HEK293 (cell line): ENCODE measurements around the gene ZFAND3.

Source experiments
- CTCF ChIA-PET: fragments of 350-600 bp; formaldehyde crosslinking; extraction: SDS; loops from one replicate; lab custom pipeline; 2021; ENCODE audit warnings: antibody characterized with exemption; lab: Yijun Ruan, JAX
- POLR2A ChIA-PET: fragments of 300-600 bp; formaldehyde crosslinking; extraction: SDS; loops from one replicate; lab custom pipeline; 2020; ENCODE audit warnings: antibody characterized with exemption, inconsistent platforms; lab: Yijun Ruan, JAX
- H3K27ac ChIP-seq: fragments of 200-500 bp; sonication (Bioruptor generic); 2 replicates; pipeline ENCODE4 v1.5.1; 2014; ENCODE audit warnings: low read depth, low read length, control low read depth, inconsistent platforms; ENCODE audit errors: extremely low read depth
- H3K36me3 ChIP-seq, 2 experiments: fragments of 200-500 bp in 1 of 2; sonication (Bioruptor generic) in 1 of 2; 1 replicate in 1 of 2; 2 replicates in 1 of 2; pipeline ENCODE4 v1.5.1; 2014 to 2017; ENCODE audit warnings: inconsistent platforms in 2 of 2, low read length in 2 of 2; ENCODE audit not compliant: control insufficient read depth in 2 of 2, insufficient read depth in 1 of 2
- H3K4me1 ChIP-seq: fragments of 200-500 bp; sonication (Bioruptor generic); 2 replicates; pipeline ENCODE4 v1.5.1; 2014; ENCODE audit warnings: mild to moderate bottlenecking, low read length, inconsistent platforms; ENCODE audit not compliant: control insufficient read depth, insufficient read depth
- H3K4me3 ChIP-seq: 2 replicates; pipeline ENCODE4 v1.5.1; 2011; ENCODE audit warnings: low read depth, mild to moderate bottlenecking, control low read depth, low read length, moderate library complexity
- H3K9me3 ChIP-seq: fragments of 200-500 bp; sonication (Bioruptor generic); 2 replicates; pipeline ENCODE4 v1.5.1; 2014; ENCODE audit warnings: low read depth, low read length, inconsistent platforms; ENCODE audit not compliant: control insufficient read depth, insufficient read depth
- CTCF ChIP-seq: fragments of 450-650 bp; formaldehyde crosslinking; IDR thresholded peaks from 2 replicates; pipeline ENCODE4 v1.5.1; 2016; ENCODE audit warnings: missing biosample characterization, missing genetic modification characterization
- FEZF1 ChIP-seq: fragments of 450-650 bp; formaldehyde crosslinking; IDR thresholded peaks from 2 replicates; pipeline ENCODE4 v1.5.1; 2016; ENCODE audit warnings: missing biosample characterization, missing genetic modification characterization
- HOXD13 ChIP-seq: sonication (generic); formaldehyde crosslinking; IDR thresholded peaks from 2 replicates; pipeline ENCODE4 v1.8.0; 2022; ENCODE audit warnings: missing genetic modification reagents, borderline replicate concordance
- MYNN ChIP-seq: fragments of 450-650 bp; formaldehyde crosslinking; IDR thresholded peaks from 2 replicates; pipeline ENCODE4 v1.5.1; 2016; ENCODE audit warnings: missing biosample characterization, missing genetic modification characterization, borderline replicate concordance
- ZBTB49 ChIP-seq: fragments of 450-650 bp; formaldehyde crosslinking; IDR thresholded peaks from 2 replicates; pipeline ENCODE4 v1.5.1; 2016; ENCODE audit warnings: missing biosample characterization, missing genetic modification characterization, low read depth
- ZNF140 ChIP-seq: fragments of 450-650 bp; formaldehyde crosslinking; IDR thresholded peaks from 2 replicates; pipeline ENCODE4 v1.5.1; 2016; ENCODE audit warnings: missing biosample characterization, missing genetic modification characterization
- ZNF157 ChIP-seq: fragments of 450-650 bp; formaldehyde crosslinking; IDR thresholded peaks from 2 replicates; pipeline ENCODE4 v1.5.1; 2016; ENCODE audit warnings: missing biosample characterization, missing genetic modification characterization
- ZNF24 ChIP-seq: fragments of 450-650 bp; formaldehyde crosslinking; IDR thresholded peaks from 2 replicates; pipeline ENCODE4 v1.5.1; 2016; ENCODE audit warnings: missing biosample characterization, missing genetic modification characterization
- ZNF37A ChIP-seq: fragments of 450-650 bp; IDR thresholded peaks from 2 replicates; pipeline ENCODE4 v1.5.1; 2018; ENCODE audit warnings: missing biosample characterization, missing genetic modification characterization
- ZNF423 ChIP-seq: fragments of 450-650 bp; formaldehyde crosslinking; IDR thresholded peaks from 2 replicates; pipeline ENCODE4 v1.5.1; 2016; ENCODE audit warnings: missing biosample characterization, missing genetic modification characterization
- ZNF426 ChIP-seq: fragments of 450-650 bp; formaldehyde crosslinking; IDR thresholded peaks from 2 replicates; pipeline ENCODE4 v1.5.1; 2017; ENCODE audit warnings: missing biosample characterization, missing genetic modification characterization, mild to moderate bottlenecking, inconsistent platforms, moderate library complexity
- ZNF518A ChIP-seq: fragments of 450-650 bp; formaldehyde crosslinking; conservative IDR thresholded peaks from 2 replicates; pipeline ENCODE4 v1.5.1; 2016; ENCODE audit warnings: low read depth, missing biosample characterization, missing genetic modification characterization
- ZNF529 ChIP-seq: fragments of 450-650 bp; formaldehyde crosslinking; IDR thresholded peaks from 2 replicates; pipeline ENCODE4 v1.5.1; 2017; ENCODE audit warnings: missing genetic modification characterization, missing biosample characterization; ENCODE audit not compliant: insufficient replicate concordance
- ZNF639 ChIP-seq: fragments of 450-650 bp; formaldehyde crosslinking; IDR thresholded peaks from 2 replicates; pipeline ENCODE4 v1.5.1; 2016; ENCODE audit warnings: missing biosample characterization, missing genetic modification characterization
- ZNF670 ChIP-seq: fragments of 450-650 bp; formaldehyde crosslinking; IDR thresholded peaks from 2 replicates; pipeline ENCODE4 v1.5.1; 2016; ENCODE audit warnings: missing biosample characterization, missing genetic modification characterization, low read depth
- ZNF768 ChIP-seq: fragments of 450-650 bp; formaldehyde crosslinking; IDR thresholded peaks from 2 replicates; pipeline ENCODE4 v1.5.1; 2018; ENCODE audit warnings: missing biosample characterization, mild to moderate bottlenecking, missing genetic modification characterization
- ZNF843 ChIP-seq: fragments of 450-650 bp; formaldehyde crosslinking; IDR thresholded peaks from 2 replicates; pipeline ENCODE4 v1.5.1; 2016; ENCODE audit warnings: missing biosample characterization, missing genetic modification characterization
- ZSCAN16 ChIP-seq: fragments of 450-650 bp; formaldehyde crosslinking; IDR thresholded peaks from 2 replicates; pipeline ENCODE4 v1.5.1; 2016; ENCODE audit warnings: missing biosample characterization, missing genetic modification characterization
- ZSCAN30 ChIP-seq: fragments of 450-650 bp; IDR thresholded peaks from 2 replicates; pipeline ENCODE4 v1.5.1; 2018; ENCODE audit warnings: missing biosample characterization, mild to moderate bottlenecking, missing genetic modification characterization, moderate library complexity

The ZFAND3 gene

GRCh38 chr6:37923514-37923913 lies 104.0 kb downstream of the ZFAND3 start (continued):
- no peak for TF ChIP-seq ZNF843 (tag by site-specific recombination)
- TF ChIP-seq FEZF1 (tag by site-specific recombination): no peak

GRCh38 chr6:37926661-37927060 lies 107.1 kb downstream of the ZFAND3 start:
- no peaks in the 10 kb centered on the region for H3K36me3 ChIP-seq
- H3K4me1 ChIP-seq: no peaks in the 10 kb centered on the region
- POLR2A ChIA-PET: interaction anchor here (0.6 kb wide), 2 partner anchors 144 to 539 kb away, joined by 5 to 6 read pairs; no protein-coding TSS in a partner anchor
- no peak for TF ChIP-seq ZNF24 (tag by site-specific recombination)
- no peak for TF ChIP-seq ZNF157 (tag by site-specific recombination)
- no peak for TF ChIP-seq ZNF426 (tag by site-specific recombination)
- TF ChIP-seq MYNN (tag by site-specific recombination): no peak
- TF ChIP-seq ZNF423 (tag by site-specific recombination): no peak
- no peak for TF ChIP-seq ZNF670
- TF ChIP-seq CTCF (tag by site-specific recombination): no peak
- TF ChIP-seq HOXD13 (CRISPR knock-in tag): no peak
- no peak for TF ChIP-seq ZNF529 (tag by site-specific recombination)
- no peak for TF ChIP-seq ZSCAN16 (tag by site-specific recombination)
- no peak for TF ChIP-seq ZSCAN30
- no peak for TF ChIP-seq ZNF518A (tag by site-specific recombination)
- TF ChIP-seq ZNF37A (tag by site-specific recombination): no peak
- no peak for TF ChIP-seq ZNF768 (tag by site-specific recombination)
- no peak for TF ChIP-seq ZBTB49 (tag by site-specific recombination)
- no peak for TF ChIP-seq ZNF140 (tag by site-specific recombination)
- TF ChIP-seq ZNF639 (tag by site-specific recombination): no peak
- CTCF ChIA-PET: interaction anchor here (0.6 kb wide), 1 partner anchor 29 kb away, joined by 3 read pairs; no protein-coding TSS in a partner anchor
- H3K9me3 ChIP-seq: no peaks in the 10 kb centered on the region
- H3K4me3 ChIP-seq: no peak overlapping the region
- H3K27ac ChIP-seq: no peak overlapping the region
